ENCODE results near the gene TCF25.
"Not testable (repeated sequence)": the region's sequence is repeated elsewhere in the genome, so short reads cannot be mapped to it uniquely, and the experiment has no call there.

Gene TCF25, protein sequence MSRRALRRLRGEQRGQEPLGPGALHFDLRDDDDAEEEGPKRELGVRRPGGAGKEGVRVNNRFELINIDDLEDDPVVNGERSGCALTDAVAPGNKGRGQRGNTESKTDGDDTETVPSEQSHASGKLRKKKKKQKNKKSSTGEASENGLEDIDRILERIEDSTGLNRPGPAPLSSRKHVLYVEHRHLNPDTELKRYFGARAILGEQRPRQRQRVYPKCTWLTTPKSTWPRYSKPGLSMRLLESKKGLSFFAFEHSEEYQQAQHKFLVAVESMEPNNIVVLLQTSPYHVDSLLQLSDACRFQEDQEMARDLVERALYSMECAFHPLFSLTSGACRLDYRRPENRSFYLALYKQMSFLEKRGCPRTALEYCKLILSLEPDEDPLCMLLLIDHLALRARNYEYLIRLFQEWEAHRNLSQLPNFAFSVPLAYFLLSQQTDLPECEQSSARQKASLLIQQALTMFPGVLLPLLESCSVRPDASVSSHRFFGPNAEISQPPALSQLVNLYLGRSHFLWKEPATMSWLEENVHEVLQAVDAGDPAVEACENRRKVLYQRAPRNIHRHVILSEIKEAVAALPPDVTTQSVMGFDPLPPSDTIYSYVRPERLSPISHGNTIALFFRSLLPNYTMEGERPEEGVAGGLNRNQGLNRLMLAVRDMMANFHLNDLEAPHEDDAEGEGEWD

DNA sequence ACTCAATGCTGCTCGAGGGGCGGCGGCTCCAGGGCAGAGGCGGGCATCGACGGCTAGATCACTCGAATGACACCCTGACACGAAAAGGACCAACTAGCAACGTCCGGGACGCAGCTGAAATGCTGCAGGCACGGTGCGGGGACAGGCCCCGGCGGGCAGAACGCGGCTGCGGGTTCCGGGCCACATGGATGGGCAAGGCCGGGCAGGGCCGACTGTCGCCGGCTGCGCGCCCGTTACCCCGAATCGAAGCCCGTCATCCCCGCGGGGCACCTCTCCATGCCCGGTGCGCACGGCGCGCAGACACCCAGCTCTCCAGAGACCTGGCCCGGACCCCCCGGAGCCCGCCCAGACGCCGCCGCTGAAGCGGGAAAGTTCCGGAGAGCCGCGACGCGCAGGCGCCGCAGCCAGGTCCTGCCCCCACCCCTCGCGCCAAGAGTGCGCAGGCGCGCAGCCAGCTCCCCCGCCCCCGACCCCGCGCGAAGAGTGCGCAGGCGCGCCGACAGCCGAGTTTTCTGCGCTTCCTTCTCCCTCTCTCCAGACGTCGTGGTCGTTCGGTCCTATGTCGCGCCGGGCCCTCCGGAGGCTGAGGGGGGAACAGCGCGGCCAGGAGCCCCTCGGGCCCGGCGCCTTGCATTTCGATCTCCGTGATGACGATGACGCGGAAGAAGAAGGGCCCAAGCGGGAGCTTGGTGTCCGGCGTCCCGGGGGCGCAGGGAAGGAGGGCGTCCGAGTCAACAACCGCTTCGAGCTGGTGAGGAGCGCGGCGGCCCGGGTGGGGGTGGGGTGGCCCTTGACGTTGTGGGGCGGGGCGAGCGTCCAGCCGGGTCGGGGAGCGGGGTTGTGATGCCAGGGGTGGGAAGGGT lies at the start of gene TCF25:
TSS of gene TCF25 (plus strand) at position 484 of the 863 bp plus-strand sequence. CDS start at position 560, 76 bp downstream.
- Histone ChIP-seq H3K36me3 (ENCODE audit: insufficient read depth, low read depth, low read length) (peaks cover 19% of the 10 kb centered on the region), H3K4me3 (ENCODE audit: low read length) (peak within 1 kb of the TSS; percentile 84), H3K27me3 (ENCODE audit: insufficient read depth, low read length) (peaks cover 5% of the 10 kb centered on the region; the same call in 1 of the 2 replicates), H3K27ac (ENCODE audit: low read length) (peak within 1 kb of the TSS; percentile 83), H3K9me3 (ENCODE audit: insufficient read depth, low read depth, low read length) (peaks cover under 1% of the 10 kb centered on the region; the same call in 1 of the 2 replicates), H3K4me1 (ENCODE audit: insufficient read depth, low read length) (no peaks in the 10 kb centered on the region; the same call in 1 of the 2 replicates), H3K9ac (ENCODE audit: low read depth, low read length) (peak within 1 kb of the TSS; percentile 94)

DNA sequence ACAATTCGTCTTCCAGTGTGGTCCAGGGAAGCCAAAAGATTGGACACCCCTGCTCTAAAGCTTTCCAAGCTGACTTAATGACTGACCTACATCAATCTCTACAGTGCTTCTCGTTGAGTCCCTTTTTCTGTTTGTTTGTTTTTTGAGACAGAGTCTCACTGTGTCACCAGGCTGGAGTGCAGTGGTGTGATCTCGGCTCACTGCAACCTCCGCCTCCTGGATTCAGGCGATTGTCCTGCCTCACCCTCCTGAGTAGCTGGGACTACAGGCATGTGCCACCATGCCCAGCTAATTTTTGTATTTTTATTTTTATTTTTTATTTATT lies 49.6 kb upstream of the TCF25 start:
- H3K36me3 ChIP-seq (ENCODE audit: insufficient read depth, low read depth, low read length); H3K9me3 ChIP-seq (ENCODE audit: insufficient read depth, low read depth, low read length); H3K9ac ChIP-seq (ENCODE audit: low read depth, low read length); H3K27ac ChIP-seq (ENCODE audit: low read length); H3K4me3 ChIP-seq (ENCODE audit: low read length); H3K4me1 ChIP-seq (ENCODE audit: insufficient read depth, low read length); H3K27me3 ChIP-seq (ENCODE audit: insufficient read depth, low read length): not testable (repeated sequence)

DNA sequence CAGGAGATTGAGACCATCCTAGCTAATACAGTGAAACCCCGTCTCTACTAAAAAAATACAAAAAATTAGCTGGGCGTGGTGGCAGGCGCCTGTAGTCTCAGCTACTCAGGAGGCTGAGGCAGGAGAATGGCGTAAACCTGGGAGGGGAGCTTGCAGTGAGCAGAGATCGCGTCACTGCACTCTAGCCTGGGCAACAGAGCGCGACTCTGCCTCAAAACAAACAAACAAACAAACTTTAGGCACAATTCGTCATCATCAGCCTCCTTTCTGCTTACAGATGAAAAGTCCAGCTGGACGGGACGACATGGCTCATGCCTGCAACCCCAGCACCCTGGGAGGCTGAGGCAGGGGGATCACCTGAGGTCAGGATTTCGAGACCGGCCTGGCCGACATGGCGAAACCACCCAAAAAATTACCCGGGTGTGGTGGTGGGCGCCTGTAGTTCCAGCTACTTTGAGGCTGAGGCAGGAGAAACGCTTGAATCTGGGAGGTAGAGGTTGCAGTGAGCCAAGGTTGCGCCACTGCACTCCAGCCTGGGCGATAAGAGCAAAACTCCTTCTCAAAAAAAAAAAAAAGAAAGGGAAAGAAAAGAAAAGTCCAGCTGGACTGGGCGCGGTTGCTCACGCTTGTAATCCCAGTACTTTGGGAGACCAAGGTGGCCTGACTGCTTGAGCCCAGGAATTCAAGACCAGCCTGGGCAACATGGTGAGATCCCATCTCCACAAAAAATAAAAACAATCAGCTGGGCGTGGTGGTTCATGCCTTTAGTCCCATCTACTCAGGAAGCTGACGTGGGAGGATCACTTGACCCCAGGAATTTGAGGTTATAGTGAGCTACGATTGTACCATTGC lies 46.6 kb upstream of the TCF25 start:
- peak overlapping the region; percentile 66; the same call in 1 of the 2 replicates for H3K4me3 ChIP-seq (ENCODE audit: low read length)
- H3K4me1 ChIP-seq (ENCODE audit: insufficient read depth, low read length): peaks cover 10% of the 10 kb centered on the region; the same call in 1 of the 2 replicates
- no peaks in the 10 kb centered on the region for H3K9me3 ChIP-seq (ENCODE audit: insufficient read depth, low read depth, low read length)
- no peak overlapping the region for H3K27ac ChIP-seq (ENCODE audit: low read length)
- H3K27me3 ChIP-seq (ENCODE audit: insufficient read depth, low read length): no peaks in the 10 kb centered on the region; the same call in 1 of the 2 replicates
- peak overlapping the region; percentile 49; the same call in 1 of the 2 replicates for H3K9ac ChIP-seq (ENCODE audit: low read depth, low read length)
- H3K36me3 ChIP-seq (ENCODE audit: insufficient read depth, low read depth, low read length): no peaks in the 10 kb centered on the region

DNA sequence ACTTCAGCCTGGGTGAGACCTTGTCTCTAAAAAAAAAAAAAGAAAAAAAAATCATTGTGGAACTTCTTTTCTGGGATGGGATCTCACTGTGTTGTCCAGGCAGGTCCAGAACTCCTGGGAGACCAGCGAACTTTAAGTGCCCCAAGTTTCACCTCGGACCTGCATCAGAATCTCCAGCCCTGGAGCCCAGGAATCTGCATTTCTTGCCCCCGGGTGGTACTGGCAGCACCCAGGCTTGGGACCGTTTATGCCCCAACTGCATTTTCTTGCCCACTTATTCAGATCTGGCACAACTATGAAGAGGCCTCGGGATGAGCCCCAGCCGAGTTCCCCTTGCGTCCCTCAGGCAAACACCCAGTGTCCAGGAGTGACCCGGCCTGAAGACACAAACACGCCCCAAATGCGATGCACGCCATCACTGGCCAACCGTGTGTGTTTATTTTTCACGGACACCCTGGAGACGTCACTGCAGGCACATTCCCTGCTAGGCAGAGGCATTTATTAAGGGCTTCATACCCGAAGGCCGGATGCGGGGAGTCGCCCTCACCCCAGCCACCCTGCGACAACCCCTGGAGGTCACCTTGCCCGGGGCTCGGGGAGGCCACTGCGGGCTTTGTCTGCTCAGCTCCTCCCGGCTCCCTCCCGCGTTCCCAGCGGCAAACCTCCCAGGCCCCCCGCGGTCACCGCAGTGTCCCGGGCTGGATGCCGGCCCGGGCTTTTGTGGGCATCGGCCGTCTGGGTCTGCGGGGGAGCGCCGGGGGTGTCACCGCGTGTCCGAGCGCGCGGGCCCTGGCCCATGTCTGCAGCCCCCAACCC lies 45.8 kb upstream of the TCF25 start:
- no peak overlapping the region for H3K27ac ChIP-seq (ENCODE audit: low read length)
- H3K4me1 ChIP-seq (ENCODE audit: insufficient read depth, low read length): peaks cover 10% of the 10 kb centered on the region; the same call in 1 of the 2 replicates
- H3K27me3 ChIP-seq (ENCODE audit: insufficient read depth, low read length): no peaks in the 10 kb centered on the region; the same call in 1 of the 2 replicates
- no peaks in the 10 kb centered on the region for H3K36me3 ChIP-seq (ENCODE audit: insufficient read depth, low read depth, low read length)
- no peaks in the 10 kb centered on the region for H3K9me3 ChIP-seq (ENCODE audit: insufficient read depth, low read depth, low read length)
- H3K9ac ChIP-seq (ENCODE audit: low read depth, low read length): peak overlapping the region; percentile 49; the same call in 1 of the 2 replicates
- peak overlapping the region; percentile 66 for H3K4me3 ChIP-seq (ENCODE audit: low read length)

DNA sequence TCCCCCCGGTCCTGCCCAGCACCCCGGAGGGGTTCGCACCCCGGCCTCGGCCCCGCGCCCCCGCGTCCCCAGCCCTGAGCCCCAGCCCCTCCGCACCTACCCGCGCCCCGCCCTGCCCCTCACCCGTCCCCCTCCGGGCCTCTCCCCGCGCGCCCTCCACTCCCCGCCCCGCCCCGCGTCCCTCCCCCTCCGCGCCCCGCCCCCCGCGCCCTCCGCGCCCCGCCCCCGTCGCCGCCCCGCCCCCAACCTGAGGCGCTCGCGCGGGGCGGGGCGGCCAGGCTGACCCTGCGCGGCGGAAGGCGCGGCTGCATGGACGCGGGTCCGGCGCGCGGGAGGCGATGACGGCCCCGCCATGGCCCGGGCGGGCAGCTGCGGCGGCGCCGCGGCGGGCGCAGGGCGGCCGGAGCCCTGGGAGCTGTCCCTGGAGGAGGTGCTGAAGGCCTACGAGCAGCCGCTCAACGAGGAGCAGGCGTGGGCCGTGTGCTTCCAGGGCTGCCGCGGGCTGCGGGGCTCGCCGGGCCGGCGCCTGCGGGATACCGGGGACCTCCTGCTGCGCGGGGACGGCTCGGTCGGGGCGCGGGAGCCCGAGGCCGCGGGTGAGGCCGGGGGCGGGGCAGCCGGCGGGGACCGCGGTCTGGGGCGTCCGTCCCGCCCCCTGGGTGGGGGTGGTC lies 45.1 kb upstream of the TCF25 start, which contains the start of gene SPIRE2:
TSS of gene SPIRE2 (plus strand) at position 277 of the 671 bp plus-strand sequence. CDS start at position 353, 76 bp downstream.
- Histone ChIP-seq H3K9me3 (ENCODE audit: insufficient read depth, low read depth, low read length) (no peaks in the 10 kb centered on the region), H3K4me3 (ENCODE audit: low read length) (peak within 1 kb of the TSS; percentile 75), H3K27ac (ENCODE audit: low read length) (no peak within 1 kb of the TSS), H3K36me3 (ENCODE audit: insufficient read depth, low read depth, low read length) (no peaks in the 10 kb centered on the region), H3K4me1 (ENCODE audit: insufficient read depth, low read length) (peaks cover 5% of the 10 kb centered on the region; the same call in 1 of the 2 replicates), H3K9ac (ENCODE audit: low read depth, low read length) (peak within 1 kb of the TSS; percentile 63), H3K27me3 (ENCODE audit: insufficient read depth, low read length) (no peaks in the 10 kb centered on the region; the same call in 1 of the 2 replicates)

DNA sequence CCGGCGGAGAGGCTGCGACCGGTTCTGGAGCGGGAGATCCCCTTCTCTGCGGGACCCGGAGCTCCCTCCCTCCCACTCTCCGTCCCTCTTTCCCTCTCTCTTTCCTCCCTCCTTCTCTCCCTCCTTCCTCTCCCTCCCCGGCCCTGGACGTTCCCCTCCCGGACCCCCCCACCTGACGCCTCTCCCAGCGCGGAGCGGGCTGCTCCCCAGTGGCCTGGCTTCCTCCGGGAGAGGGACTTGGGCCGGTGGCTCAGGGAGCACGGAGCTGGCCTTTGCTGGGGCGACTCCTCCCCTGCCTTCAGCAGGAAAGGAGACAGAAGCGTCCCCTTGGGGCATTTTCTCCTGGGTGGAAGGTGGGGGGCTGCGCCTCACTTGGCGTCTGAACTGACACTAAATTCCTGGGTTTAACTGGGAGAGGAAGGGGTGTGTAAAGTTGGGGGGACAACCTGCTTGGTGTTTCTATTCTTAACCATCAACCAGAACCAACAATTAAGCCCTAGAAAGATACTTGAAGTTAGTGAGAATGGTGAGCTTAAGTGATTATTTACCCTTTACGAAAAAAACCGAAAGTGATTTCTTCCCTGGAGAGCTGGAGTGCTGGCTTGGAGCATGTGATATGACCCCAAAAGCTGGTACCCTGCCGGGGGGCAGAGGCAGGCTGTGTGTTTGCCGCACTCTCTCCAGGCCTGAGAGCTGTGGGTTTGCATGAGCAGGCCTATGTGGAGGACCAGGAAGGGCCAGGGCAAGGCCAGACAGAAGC lies 44.3 kb upstream of the TCF25 start:
- Histone ChIP-seq H3K9me3 (ENCODE audit: insufficient read depth, low read depth, low read length) (no peaks in the 10 kb centered on the region), H3K4me3 (ENCODE audit: low read length) (peak overlapping the region; percentile 75), H3K27me3 (ENCODE audit: insufficient read depth, low read length) (no peaks in the 10 kb centered on the region; the same call in 1 of the 2 replicates), H3K27ac (ENCODE audit: low read length) (no peak overlapping the region), H3K9ac (ENCODE audit: low read depth, low read length) (peak overlapping the region; percentile 63), H3K36me3 (ENCODE audit: insufficient read depth, low read depth, low read length) (no peaks in the 10 kb centered on the region), H3K4me1 (ENCODE audit: insufficient read depth, low read length) (peaks cover 5% of the 10 kb centered on the region; the same call in 1 of the 2 replicates)

DNA sequence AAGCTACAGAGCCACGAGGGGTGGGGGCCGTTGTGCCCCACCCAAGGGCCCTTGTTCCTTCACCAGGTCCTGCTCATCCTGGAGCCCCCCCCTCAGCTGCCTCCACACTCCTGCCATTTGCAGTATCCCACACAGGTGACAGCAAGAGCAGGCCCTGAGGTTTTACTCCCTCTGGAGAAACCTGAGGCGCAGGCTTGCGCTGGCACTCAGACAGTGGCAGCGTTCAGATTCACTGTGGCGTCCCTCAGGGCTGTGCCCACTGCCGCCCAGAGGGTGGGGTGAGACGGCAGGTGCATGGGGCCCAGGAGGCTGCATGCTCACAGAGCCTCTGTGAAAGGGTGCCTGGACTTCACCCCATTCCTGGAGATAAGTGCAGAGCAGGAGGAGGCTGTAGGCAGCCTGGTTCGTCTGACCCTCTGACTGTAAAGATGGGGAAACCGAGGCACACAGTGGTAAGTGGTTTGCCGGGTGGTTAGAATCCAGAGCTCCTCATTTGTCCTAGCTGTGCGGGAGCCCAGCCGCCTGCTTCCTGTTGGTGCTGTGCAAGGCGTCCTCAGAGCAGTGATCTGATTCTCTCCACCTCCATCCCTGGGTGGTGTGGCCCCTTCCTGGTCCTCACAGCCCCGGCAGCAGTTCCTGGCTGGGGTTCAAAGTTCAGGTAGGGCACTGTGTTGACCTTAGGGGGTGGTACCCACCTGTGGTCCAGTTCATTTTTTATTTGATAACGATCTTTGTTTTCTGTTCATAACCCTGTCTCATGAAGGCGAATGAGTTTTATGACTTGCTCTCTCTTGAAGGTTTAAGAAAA lies 43.6 kb upstream of the TCF25 start:
- H3K27me3 ChIP-seq (ENCODE audit: insufficient read depth, low read length): no peaks in the 10 kb centered on the region; the same call in 1 of the 2 replicates
- H3K36me3 ChIP-seq (ENCODE audit: insufficient read depth, low read depth, low read length): no peaks in the 10 kb centered on the region
- no peak overlapping the region for H3K9ac ChIP-seq (ENCODE audit: low read depth, low read length)
- H3K9me3 ChIP-seq (ENCODE audit: insufficient read depth, low read depth, low read length): no peaks in the 10 kb centered on the region
- peaks cover 5% of the 10 kb centered on the region; the same call in 1 of the 2 replicates for H3K4me1 ChIP-seq (ENCODE audit: insufficient read depth, low read length)
- no peak overlapping the region for H3K27ac ChIP-seq (ENCODE audit: low read length)
- H3K4me3 ChIP-seq (ENCODE audit: low read length): peak overlapping the region; percentile 75; the same call in 1 of the 2 replicates

DNA sequence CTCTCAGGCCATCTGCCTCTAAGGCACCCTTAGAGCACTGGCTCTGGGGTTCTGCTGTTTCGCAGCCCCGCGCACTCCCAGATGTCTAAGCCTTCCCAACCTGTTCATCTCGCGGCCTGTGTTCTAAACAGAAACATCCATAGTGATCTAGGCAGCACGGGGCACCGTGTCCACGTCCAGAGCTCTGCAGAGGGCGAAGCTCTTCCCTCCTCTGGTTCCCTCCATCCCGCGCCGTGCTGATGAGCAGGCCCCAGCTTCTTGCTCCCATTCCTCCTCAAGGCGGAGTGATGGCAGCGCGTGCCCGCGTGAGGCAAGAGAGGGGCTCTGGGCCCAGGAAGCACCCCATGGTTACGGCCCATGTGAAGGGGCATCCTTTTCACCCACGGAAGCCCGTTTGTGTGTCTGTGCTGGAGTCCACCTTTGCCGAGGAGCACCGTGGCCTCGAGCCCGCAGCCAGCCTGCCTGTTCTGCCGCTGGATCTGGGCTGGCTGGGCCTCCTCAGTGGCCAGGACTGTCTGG lies 41.5 kb upstream of the TCF25 start:
- Histone ChIP-seq H3K9me3 (ENCODE audit: insufficient read depth, low read depth, low read length) (no peaks in the 10 kb centered on the region), H3K4me1 (ENCODE audit: insufficient read depth, low read length) (peaks cover 5% of the 10 kb centered on the region; the same call in 1 of the 2 replicates)

More for the DNA sequence above, 41.5 kb upstream of the TCF25 start:
- H3K36me3 ChIP-seq (ENCODE audit: insufficient read depth, low read depth, low read length): no peaks in the 10 kb centered on the region
- no peaks in the 10 kb centered on the region; the same call in 1 of the 2 replicates for H3K27me3 ChIP-seq (ENCODE audit: insufficient read depth, low read length)
- no peak overlapping the region for H3K27ac ChIP-seq (ENCODE audit: low read length)
- no peak overlapping the region for H3K9ac ChIP-seq (ENCODE audit: low read depth, low read length)
- no peak overlapping the region for H3K4me3 ChIP-seq (ENCODE audit: low read length)

All from iPS-20b (cell line).